ENCODE data around the gene SRP72.

The SRP72 gene

DNA sequence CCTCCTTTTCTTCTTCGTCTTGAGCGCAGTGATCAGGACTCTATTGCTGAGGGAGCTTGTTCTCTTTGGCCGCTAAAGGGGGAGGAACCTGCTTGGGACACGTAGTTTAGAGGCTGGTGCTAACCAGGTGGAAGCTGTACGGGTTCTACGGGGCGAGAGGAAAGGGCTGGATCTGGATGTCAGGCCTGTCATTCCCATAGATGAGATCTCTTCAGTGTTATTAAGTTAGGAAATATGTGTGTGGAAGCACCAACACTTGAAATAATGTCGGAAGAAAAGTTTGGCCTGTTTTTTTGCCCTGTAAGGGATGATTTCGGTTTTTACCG lies 643 bp downstream of the SRP72 start:
- TF ChIP-seq, protein P1, sequence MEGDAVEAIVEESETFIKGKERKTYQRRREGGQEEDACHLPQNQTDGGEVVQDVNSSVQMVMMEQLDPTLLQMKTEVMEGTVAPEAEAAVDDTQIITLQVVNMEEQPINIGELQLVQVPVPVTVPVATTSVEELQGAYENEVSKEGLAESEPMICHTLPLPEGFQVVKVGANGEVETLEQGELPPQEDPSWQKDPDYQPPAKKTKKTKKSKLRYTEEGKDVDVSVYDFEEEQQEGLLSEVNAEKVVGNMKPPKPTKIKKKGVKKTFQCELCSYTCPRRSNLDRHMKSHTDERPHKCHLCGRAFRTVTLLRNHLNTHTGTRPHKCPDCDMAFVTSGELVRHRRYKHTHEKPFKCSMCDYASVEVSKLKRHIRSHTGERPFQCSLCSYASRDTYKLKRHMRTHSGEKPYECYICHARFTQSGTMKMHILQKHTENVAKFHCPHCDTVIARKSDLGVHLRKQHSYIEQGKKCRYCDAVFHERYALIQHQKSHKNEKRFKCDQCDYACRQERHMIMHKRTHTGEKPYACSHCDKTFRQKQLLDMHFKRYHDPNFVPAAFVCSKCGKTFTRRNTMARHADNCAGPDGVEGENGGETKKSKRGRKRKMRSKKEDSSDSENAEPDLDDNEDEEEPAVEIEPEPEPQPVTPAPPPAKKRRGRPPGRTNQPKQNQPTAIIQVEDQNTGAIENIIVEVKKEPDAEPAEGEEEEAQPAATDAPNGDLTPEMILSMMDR (IDR thresholded peaks at IDR 0.05), result no peak

DNA sequence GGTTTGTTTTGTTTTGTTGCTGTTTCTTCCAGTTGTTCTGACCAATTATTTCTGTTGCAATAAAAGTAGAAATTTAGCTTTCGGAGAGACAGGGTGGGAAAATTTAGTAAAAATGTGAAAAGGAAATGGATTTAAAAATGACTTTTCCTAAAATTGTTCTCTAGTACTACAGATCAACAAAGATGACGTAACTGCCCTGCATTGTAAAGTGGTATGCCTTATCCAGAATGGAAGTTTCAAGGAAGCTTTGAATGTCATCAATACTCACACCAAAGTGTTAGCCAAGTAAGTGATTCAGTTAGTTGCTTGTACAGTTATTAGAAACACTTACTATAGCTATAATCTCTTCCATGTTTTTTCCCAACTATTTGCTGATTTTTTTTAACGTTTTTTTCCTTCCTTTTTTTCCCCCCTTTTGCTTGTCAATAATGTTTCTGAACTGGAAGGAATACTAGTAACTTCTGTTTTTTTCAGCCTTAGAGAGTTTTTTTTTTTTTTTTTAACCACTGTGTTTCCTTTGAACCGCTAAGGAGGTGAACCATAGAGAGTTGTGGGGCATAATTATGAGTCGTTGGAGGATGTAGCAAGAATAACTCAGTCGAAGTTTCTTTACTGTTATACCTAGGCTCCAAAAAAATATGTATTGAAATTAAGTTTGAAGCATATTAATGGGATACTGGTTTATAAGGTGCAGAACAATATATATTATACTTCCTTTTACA lies 2.2 kb downstream of the SRP72 start:
- TF ChIP-seq, protein P1 (IDR thresholded peaks at IDR 0.05), result no peak

DNA sequence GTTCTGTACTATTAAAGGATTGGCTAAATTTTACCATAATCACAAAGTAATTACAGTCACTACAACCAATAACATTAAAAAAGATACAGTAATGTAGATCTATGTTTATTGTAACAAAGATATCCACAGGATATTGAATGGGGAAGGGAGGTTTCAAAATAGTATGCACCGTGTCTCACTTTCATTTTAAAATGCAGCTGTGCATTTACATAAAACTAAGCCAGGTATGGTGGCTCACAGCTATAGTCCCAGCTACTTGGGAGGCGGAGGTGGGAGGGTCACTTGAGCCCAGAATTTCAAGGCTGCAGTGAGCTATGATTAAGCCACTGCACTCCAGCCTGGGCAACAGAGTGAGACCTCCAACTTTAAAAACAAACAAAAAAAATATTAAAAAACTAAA lies 8.5 kb downstream of the SRP72 start:
- TF ChIP-seq, protein P1 (IDR thresholded peaks at IDR 0.05), result no peak

DNA sequence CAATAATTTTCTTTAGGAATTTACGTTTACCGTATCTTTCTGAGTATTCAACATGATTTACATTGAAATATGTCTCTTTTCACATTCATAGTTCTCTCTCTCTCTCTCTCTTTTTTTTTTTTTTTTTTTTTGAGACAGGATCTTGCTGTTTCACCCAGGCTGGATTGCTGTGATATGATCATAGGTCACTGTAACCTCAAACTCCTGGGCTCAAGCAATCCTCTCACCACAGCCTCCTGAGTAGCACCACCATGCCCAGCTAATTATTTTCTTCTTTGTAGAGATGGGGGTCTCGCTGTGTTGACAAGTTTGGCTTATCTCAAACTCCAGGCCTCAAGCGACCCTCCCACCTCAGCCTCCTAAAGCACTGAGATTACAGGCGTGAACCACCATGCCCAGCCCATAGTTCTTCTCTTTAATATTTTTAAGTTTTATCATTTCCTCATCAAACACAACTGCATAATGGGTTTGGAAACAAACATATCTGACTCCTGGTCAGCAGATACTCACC lies 9.8 kb downstream of the SRP72 start:
- TF ChIP-seq, protein P1 (IDR thresholded peaks at IDR 0.05), result no peak

DNA sequence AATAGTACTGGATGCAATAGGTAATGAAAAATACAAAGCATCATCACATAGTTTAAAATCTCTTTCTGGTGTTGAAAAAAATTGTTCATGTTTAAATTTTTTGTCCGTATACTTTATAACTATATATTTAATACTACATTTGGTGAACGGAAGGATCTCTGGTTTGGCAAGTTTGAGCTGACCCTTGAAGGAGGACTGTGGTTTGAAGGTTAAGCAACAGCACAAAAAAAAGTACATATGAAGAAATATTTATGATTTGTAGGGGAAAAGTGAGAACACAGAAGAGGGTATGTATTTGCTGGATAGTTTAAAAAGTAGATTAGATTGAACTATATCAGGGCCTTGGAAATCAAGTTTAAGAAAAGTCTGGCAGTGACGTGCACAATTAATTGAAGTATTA lies 13.3 kb downstream of the SRP72 start:
- TF ChIP-seq, protein P1 (IDR thresholded peaks at IDR 0.05), result no peak

DNA sequence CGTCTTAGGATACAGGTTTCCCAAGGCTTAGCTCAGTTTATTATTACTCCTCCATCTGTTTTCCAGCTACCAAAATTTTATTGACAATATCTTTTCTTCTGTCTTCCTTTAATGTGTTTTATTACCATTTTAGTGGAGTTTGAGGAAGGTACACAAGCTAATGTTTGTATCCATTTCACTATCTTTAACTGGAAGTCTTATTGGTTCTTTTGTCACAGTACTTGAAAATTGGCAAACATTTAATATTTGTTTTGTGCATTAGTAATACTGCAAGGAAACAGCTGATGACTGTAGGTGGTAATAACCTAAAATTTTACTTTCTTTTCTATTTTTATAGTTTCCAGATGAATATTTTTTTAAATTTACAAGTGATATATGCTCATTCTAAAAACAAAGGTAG lies 28.8 kb downstream of the SRP72 start:
- TF ChIP-seq, protein P1 (IDR thresholded peaks at IDR 0.05), result no peak

DNA sequence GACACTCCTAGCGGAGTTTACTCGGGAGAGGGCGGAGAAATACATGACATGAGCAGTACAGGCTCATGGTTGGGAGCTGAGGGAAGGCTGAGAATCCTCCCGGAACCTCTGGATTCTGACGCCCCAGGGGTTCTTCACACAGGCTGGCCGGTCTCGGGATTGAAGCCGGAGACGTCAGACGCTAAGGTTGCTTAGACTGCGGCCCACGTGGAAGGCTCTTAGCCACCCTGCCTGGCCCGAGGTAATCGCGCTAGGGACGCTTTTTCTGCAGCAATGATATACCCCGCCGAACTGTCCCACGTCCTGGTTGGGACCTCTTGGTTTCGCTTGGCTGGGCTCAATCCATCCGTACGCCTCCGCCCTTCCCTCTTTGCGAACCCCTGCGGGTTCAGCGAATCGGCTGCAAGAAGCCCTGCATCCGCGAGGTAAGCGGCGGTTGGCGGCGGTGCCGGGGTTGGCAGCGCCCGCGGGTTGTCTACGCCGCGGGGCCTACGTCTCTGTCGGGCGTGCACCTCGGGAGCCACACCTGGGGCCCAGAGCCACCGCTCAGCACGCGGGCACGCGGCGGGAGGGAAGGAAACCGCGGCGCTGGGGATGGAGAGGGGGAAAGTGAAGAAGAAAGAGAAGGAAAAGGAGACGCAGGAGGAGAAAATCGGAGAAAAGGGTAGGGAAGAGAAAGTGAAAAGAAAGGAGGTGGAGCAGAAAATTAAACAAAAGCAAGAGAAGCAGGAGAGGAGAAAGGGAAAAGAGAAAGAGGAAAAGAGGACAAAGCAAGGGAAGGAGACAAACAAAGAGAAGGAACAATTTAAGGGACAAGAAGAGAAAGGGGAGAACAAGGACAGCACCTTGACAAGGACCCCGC lies 38.1 kb downstream of the SRP72 start, which contains the start of gene ARL9:
TSS of gene ARL9 (plus strand) at position 523 of the 862 bp plus-strand sequence. CDS start at position 595, 72 bp downstream.
- TF ChIP-seq, protein P1 (IDR thresholded peaks at IDR 0.05), result no peak
